HG03457 (cell line): ENCODE results near the gene ZNF317.
"Not testable (repeated sequence)": the region's sequence is repeated elsewhere in the genome, so short reads cannot be mapped to it uniquely, and the experiment has no call there.

Experiments used
- ATAC-seq: cut with Tn5 transposase; IDR thresholded peaks from one replicate; pipeline ENCODE4 v1.9.1; 2021; ENCODE audit warnings: moderate number of reproducible peaks; ENCODE audit not compliant: unreplicated experiment

ZNF317 gene

DNA sequence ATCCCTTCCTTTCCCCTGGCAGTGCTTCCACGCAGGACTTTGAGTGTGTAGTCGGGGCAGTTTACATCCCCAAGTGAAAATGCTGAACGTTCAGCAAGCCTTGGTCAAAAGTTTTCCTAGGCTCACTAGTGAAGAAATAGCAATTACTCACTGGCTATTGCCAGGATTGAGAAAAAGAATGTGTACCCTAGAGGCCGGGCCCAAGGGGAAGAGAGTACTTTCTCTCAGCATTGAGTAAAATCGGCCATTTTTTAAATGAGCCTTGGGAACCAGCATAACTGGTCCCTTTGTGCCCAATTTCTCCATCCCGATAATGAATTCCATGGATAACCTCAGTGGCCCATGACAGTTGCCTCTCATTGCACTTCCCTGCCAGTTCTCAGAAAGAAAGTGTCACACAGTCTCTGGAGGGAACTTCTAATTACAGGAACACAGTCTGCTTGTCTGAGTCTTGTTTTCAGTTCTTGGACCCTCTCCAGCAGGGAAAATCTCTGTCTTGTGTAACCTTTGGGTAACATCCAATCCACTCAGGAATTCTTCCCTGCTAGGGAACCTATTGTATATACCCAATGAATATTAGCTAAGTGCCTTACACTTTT lies 31.3 kb downstream of the ZNF317 start:
- no peak for ATAC-seq

DNA sequence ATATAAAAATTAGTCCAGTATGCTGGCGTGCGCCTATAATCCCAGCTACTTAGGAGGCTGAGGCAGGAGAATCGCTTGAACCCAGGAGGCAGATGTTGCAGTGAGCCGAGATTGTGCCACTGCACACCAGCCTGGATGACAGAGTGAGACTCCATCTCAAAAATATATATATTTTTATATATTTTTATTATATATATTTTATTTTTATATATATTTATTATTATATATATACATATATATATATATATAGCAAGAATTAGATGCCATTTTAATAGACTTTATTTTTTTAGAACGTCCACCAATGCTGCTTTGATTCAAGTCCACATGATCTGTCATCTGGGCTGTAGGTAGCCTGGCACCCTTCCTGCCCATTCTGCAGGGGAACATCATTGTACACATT lies 35.1 kb downstream of the ZNF317 start:
- no peak for ATAC-seq

DNA sequence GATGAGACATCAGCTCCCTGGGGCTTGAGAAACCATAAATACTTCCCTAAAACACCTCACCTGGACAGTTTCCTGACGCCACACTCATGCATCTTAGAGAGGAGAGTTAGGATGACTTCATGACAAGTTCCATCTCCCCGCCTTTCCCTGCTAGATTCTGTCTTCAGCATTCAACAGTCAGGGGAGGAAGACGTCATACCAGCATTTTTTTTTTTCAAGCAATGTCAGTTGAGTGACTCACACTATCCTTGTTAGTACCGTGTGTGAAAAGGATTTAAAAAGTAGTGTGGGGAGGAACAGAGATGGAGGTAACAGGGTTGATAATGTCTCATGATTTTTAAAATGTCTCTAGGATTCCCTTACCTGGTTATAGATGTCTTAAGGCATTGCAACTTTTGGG lies 38.7 kb downstream of the ZNF317 start, which contains the start of gene OR7D2:
TSS of gene OR7D2 (plus strand) at position 79 of the 400 bp plus-strand sequence. CDS start 6,803 bp downstream, outside the sequence.
- ATAC-seq = no peak

DNA sequence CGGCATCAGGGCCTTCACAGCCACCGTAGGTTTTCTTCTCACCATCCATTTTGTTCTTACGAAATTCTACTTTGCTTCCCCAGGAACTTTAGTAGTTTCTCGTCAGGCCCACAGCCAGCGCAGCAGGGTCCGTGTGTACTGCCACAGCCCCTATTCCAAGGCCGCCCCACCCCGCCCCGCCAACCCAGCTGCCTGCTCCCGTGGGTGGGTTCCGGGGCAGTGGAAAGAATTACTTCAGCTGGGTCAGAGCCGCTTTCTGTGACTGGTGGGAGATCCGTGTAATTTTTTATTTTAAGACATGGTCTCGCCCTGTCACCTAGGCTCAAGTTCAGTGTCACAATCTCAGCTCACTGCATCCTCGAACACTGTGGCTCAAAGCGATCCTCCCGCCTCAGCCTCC lies 42.8 kb downstream of the ZNF317 start:
- ATAC-seq = no peak

DNA sequence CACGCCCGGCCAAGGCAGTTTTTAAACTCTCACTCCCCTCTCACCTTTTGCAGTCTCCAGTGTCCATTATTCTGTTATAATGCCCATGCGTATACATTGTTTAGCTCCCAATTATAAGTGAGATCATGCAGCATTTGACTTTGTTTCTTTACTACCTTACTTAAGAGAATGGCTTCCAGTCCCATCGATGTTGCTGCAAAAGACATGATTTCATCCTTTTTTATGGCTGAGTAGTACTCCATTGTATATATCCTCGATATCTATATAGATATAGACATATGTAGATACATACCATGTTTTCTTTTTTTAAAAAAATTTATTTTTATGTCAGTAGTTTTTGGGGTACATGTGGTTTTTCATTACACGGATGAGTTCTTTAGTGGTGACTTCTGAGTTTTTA lies 47.0 kb downstream of the ZNF317 start:
- no peak for ATAC-seq

DNA sequence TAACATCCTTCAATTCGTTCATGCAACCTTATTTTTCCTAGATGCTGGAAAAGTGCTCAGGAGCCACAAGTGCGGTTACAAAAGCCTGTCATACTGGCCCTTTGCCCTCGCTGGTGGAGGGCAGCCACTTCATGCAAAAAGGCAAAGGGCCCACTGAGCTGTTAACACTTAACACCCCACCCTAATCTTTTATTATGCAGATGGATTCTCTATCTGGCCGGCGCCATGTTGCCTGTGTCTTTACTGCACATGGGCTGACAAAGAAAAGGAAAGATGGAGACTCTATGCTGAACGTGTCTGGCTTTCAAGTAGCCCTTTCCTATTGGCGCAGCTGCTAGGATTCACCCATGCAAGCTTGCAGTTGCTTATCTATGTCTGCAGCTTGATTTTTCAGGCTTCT lies 49.3 kb downstream of the ZNF317 start:
- ATAC-seq = no peak

DNA sequence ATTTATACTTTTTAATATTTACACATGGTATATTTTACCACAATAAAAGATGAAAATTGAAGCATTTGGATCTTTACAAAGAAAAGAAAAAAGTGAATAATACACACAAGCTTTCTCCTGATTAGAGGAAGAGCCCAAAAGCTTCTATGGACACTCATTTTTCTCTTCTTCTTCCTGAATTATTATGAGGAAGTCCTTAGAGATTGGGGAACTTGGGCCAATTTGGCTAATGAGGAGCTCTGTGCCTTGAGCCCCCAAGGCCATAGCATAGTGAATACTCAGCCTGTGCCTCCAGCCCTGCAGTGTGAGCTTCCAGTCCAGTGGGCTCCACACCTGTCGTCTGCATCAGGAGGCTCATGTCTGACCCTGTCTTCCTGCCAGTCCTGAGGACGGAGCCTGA lies 57.8 kb downstream of the ZNF317 start:
- ATAC-seq = not testable (repeated sequence)

DNA sequence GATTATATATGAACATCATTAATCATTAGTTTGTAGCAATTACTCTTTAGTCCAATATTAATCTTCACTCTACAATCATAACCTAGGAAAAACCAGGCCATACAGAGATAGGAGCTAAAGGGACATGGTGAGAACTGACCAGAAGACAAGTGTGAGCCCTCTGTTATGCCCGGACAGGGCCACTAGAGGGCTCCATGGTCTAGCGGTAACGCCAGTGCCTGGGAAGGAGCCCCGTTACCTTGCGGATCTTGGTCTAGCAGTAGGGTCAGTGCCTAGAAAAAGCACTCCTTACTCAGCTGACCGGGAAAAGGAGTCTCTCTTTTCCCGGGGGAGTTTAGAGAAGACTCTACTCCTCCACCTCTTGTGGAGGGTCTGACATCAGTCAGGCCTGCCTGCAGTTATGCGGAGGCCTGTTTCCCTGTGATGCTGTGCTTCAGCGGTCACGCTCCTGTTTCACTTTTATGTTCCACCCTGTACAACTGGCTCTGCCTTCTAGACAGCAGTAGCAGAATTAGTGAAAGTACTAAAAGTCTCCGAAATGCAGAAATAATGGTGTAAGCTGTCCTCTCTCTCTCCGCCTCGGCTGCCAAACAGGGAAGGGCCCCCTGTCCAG lies 65.4 kb downstream of the ZNF317 start:
- ATAC-seq = no peak
